ENCODE data around the gene SHC4.

Gene SHC4, protein sequence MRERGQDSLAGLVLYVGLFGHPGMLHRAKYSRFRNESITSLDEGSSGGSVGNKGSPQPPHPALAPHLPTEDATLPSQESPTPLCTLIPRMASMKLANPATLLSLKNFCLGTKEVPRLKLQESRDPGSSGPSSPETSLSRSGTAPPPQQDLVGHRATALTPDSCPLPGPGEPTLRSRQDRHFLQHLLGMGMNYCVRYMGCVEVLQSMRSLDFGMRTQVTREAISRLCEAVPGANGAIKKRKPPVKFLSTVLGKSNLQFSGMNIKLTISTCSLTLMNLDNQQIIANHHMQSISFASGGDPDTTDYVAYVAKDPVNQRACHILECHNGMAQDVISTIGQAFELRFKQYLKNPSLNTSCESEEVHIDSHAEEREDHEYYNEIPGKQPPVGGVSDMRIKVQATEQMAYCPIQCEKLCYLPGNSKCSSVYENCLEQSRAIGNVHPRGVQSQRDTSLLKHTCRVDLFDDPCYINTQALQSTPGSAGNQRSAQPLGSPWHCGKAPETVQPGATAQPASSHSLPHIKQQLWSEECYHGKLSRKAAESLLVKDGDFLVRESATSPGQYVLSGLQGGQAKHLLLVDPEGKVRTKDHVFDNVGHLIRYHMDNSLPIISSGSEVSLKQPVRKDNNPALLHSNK

DNA sequence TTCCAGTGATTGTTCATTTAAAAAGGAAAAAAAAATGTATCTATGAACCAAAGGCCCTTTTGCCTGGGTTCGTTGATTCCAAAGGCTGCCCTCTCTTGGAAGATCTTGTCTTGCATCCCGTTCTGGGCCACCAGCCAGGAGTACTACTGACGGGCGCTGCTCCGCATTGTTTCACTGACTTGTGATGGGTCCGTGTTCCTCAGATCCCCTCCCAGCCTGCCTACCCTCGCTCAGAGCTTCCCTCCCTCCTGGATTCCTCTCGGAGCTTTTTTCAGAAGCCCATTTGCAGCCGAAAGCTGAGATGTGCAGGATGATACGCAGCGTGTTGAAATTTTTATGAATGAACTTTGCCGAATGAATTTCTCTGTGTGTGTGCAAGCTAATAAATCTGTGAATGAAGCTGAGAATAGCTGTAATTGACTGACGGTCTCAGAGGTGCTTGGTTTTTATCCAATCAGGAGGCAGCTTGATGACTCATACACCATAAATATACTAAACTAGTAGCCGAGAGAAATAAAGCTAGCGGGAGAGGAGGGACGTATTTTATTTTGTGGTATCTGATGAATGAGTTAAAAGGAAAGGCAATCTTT, at the start of gene SHC4:
Gene SHC4 (minus strand): TSS at position 396 of the 590 bp plus-strand sequence. CDS start 904 bp downstream, outside the sequence.
- Histone ChIP-seq H3K9me3 (peaks cover 10% of the 10 kb centered on the region; the same call in 1 of the 2 replicates), H3K27ac (no peak within 1 kb of the TSS), H3K9ac (no peak within 1 kb of the TSS)

DNA sequence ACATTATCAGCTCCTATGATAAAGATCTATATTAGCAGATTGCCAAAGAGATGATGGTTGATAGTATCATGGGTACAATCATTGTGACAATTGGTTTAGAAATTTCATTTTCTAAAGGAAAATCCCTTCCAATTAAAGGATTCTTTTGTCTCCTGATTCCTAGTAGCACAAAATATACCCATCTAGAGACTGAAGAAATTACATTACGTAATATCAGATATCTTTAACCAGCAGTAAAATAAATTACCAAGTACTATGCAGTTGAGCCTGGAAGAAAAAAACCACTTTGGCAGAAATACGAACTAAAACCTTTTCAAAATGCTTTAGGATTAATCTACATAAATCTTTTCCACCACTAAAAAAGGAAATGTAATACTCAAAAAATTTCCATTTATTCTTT, 35.6 kb upstream of the SHC4 start:
- Histone ChIP-seq H3K4me1 (no peaks in the 10 kb centered on the region), H4K20me1 (no peaks in the 10 kb centered on the region), H3K27me3 (no peaks in the 10 kb centered on the region), H3K9ac (no peak overlapping the region), H3K36me3 (peaks cover 68% of the 10 kb centered on the region), H3K27ac (no peak overlapping the region), H3K4me3 (no peak overlapping the region), H3K4me2 (no peak overlapping the region), H3K9me3 (no peaks in the 10 kb centered on the region)
- no peak for TF ChIP-seq Cebpa-rat (IDR thresholded peaks at IDR 0.05)

More for the DNA sequence above, at the start of gene SHC4:
- TF ChIP-seq Cebpa-rat (IDR thresholded peaks at IDR 0.05) = no peak
- Histone ChIP-seq H4K20me1 (no peaks in the 10 kb centered on the region), H3K4me3 (no peak within 1 kb of the TSS), H3K36me3 (no peaks in the 10 kb centered on the region), H3K4me2 (peak within 1 kb of the TSS; percentile 63), H3K4me1 (peaks cover 29% of the 10 kb centered on the region), H3K27me3 (no peaks in the 10 kb centered on the region; the same call in 1 of the 2 replicates)

DNA sequence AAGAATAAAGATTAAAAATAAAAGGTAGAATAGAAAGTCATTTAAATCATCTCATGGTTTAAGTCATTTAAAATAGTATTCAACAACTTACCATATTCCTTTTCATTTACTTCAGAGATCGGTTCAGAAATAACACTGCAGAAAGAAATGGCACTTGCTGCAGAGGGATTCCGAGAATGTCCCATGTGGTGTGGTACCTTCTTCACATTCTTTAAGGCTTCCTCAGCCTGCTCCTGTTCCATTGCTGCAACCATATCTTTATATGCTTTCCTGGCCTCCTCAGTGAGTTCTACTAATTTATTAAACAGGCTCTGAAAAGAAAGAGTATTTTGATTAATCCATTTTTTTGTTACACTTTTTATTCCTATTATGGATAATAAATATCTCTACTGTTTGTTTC, 32.6 kb upstream of the SHC4 start:
- Histone ChIP-seq H3K36me3 (peaks cover 88% of the 10 kb centered on the region), H3K27me3 (no peaks in the 10 kb centered on the region)

DNA sequence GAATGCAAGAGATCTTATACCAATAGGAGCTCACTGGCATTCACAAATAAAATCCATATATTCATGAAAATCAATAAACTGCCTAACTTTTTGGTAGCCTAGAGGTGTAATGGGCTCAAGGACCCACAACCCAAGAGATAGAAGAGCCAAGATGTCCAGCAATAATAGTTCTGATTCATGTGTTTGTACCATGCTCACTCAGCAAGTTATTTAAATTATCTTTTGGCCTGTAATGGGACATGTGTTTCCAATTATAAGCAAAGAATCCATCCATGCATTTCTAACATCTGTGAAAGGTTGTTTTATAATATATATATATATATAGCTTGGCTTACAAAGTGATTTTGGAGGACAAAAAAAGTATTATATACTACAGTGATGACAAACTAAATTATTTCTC, 29.7 kb upstream of the SHC4 start:
- H3K36me3 ChIP-seq = peaks cover 76% of the 10 kb centered on the region
- no peaks in the 10 kb centered on the region for H3K4me1 ChIP-seq
- no peaks in the 10 kb centered on the region for H3K27me3 ChIP-seq
- H3K9ac ChIP-seq = no peak overlapping the region
- no peaks in the 10 kb centered on the region for H4K20me1 ChIP-seq
- H3K27ac ChIP-seq = no peak overlapping the region
- no peak for TF ChIP-seq Cebpa-rat (IDR thresholded peaks at IDR 0.05)
- no peak overlapping the region for H3K4me2 ChIP-seq
- H3K9me3 ChIP-seq = no peaks in the 10 kb centered on the region
- H3K4me3 ChIP-seq = no peak overlapping the region

More for the DNA sequence above, 32.6 kb upstream of the SHC4 start:
- no peak overlapping the region for H3K4me3 ChIP-seq
- no peaks in the 10 kb centered on the region for H4K20me1 ChIP-seq
- H3K27ac ChIP-seq = no peak overlapping the region
- no peaks in the 10 kb centered on the region for H3K9me3 ChIP-seq
- H3K9ac ChIP-seq = no peak overlapping the region
- no peaks in the 10 kb centered on the region for H3K4me1 ChIP-seq
- H3K4me2 ChIP-seq = no peak overlapping the region
- TF ChIP-seq Cebpa-rat (IDR thresholded peaks at IDR 0.05) = no peak

DNA sequence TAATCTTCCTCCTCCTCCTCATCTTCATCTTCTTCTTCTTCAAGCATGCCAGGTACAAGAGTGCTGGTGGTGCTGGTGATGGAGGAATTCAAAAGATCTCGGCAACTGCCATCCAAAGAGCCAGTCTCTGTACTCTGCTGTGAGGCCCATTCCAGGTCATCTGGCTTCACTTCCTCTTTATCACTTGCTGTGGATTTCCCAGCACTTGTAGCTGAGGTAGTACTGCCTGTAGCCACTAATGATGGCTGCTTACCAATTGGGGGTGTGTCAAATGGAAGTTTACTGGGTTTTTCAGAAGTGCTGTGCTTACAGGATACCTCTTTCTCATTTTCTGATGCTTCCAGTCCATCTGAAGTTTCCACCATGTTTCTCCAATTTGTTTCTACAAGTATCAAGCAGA, 28.8 kb upstream of the SHC4 start:
- H3K4me3 ChIP-seq = no peak overlapping the region
- H3K9me3 ChIP-seq = no peaks in the 10 kb centered on the region
- no peak overlapping the region for H3K4me2 ChIP-seq
- no peak overlapping the region for H3K27ac ChIP-seq
- no peak overlapping the region for H3K9ac ChIP-seq
- no peak for TF ChIP-seq Cebpa-rat (IDR thresholded peaks at IDR 0.05)
- no peaks in the 10 kb centered on the region for H3K4me1 ChIP-seq
- peaks cover 76% of the 10 kb centered on the region for H3K36me3 ChIP-seq
- H3K27me3 ChIP-seq = no peaks in the 10 kb centered on the region
- no peaks in the 10 kb centered on the region for H4K20me1 ChIP-seq

DNA sequence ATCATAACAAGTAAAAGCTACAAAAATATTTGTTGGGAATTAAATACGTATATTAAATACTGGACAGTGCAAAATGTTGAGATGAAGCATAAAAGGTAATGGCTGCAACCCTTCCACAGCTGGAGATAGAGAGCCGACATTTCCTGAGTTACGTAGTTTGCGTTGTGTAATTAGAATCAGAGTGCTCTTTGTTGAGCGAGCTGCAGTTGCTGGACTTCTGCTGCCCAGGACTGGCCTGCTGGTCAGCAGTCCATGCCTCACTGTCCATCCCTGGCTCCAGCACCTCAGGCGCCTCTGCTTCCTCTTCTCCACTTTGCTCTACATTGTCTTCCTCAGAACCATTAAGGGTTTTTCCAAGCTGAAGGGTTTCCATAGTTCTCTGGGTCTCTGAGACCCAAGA, 28.4 kb upstream of the SHC4 start:
- no peak overlapping the region for H3K4me3 ChIP-seq
- no peaks in the 10 kb centered on the region for H4K20me1 ChIP-seq
- no peaks in the 10 kb centered on the region for H3K9me3 ChIP-seq
- no peaks in the 10 kb centered on the region for H3K27me3 ChIP-seq
- no peak overlapping the region for H3K4me2 ChIP-seq
- no peak overlapping the region for H3K9ac ChIP-seq
- H3K27ac ChIP-seq = no peak overlapping the region
- no peaks in the 10 kb centered on the region for H3K4me1 ChIP-seq
- TF ChIP-seq Cebpa-rat (IDR thresholded peaks at IDR 0.05) = no peak
- H3K36me3 ChIP-seq = peaks cover 71% of the 10 kb centered on the region

DNA sequence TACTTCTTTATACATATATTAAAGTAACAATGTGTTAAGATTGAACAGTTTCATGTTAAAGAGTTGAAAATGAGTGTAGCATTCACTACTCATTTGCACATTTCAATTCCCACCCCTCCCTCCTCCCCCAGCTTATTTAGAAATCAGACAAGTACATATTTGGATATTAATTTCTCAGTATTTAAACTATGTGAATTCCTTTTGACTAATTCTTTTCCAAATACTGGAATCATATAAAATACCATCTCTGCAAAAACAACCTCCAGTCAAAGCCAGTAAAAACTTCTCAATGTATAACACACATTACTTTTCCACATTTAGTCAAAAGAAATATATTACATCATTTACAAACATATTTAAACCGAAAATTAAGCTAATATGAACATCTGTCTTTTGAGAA, 25.5 kb upstream of the SHC4 start:
- no peaks in the 10 kb centered on the region for H3K4me1 ChIP-seq
- no peaks in the 10 kb centered on the region for H3K9me3 ChIP-seq
- no peak overlapping the region for H3K9ac ChIP-seq
- no peak overlapping the region for H3K4me2 ChIP-seq
- no peak overlapping the region for H3K4me3 ChIP-seq
- no peaks in the 10 kb centered on the region for H3K27me3 ChIP-seq
- no peaks in the 10 kb centered on the region for H4K20me1 ChIP-seq
- H3K36me3 ChIP-seq = peaks cover 47% of the 10 kb centered on the region
- TF ChIP-seq Cebpa-rat (IDR thresholded peaks at IDR 0.05) = no peak
- H3K27ac ChIP-seq = no peak overlapping the region

DNA sequence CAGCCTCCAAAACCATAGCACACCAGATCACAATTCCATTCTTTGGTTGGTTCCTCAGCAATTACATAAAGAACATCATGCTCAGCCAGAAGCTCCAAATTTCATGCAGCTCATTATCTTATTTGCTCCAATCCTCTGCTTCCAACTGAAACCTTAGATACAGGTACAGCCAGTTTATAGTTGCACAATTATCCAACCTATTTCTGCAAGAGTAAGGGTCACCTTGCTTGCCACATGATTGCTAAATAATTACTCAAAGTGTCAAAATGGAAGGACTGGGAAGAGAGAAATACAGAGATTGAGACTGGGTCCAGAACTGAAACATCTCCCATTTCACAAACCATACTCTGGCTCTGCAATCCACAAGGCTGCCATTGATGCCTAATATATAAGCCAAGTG, 23.4 kb upstream of the SHC4 start:
- TF ChIP-seq Cebpa-rat (IDR thresholded peaks at IDR 0.05) = no peak
- Histone ChIP-seq H3K36me3 (peaks cover 29% of the 10 kb centered on the region), H3K27ac (no peak overlapping the region), H3K4me3 (no peak overlapping the region), H3K4me2 (no peak overlapping the region), H3K9me3 (no peaks in the 10 kb centered on the region), H3K9ac (no peak overlapping the region), H3K27me3 (no peaks in the 10 kb centered on the region), H3K4me1 (no peaks in the 10 kb centered on the region), H4K20me1 (no peaks in the 10 kb centered on the region)

DNA sequence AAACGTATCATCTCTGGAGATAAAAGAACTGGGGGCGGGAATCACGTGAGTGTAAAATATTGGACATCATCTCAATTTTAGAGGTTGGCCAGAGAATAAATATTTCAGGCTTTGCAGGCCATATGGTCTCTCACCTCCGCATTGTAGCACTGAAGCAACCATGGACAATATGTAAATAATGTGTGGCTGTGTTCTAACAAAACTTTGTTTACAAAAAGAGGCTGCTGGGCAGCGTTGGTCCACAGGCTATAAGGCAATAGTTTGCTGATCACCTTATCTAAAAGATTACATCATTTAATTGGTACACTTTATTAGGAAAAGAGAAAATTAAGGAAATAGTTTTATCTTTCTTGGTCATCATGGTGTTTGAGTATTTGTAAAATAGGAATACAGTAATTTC, 22.5 kb upstream of the SHC4 start:
- H3K36me3 ChIP-seq = peaks cover 20% of the 10 kb centered on the region
- H4K20me1 ChIP-seq = no peaks in the 10 kb centered on the region
- no peak overlapping the region for H3K27ac ChIP-seq
- H3K27me3 ChIP-seq = no peaks in the 10 kb centered on the region
- no peak overlapping the region for H3K4me3 ChIP-seq
- no peaks in the 10 kb centered on the region for H3K4me1 ChIP-seq
- H3K4me2 ChIP-seq = no peak overlapping the region
- no peak for TF ChIP-seq Cebpa-rat (IDR thresholded peaks at IDR 0.05)
- no peaks in the 10 kb centered on the region for H3K9me3 ChIP-seq
- no peak overlapping the region for H3K9ac ChIP-seq

DNA sequence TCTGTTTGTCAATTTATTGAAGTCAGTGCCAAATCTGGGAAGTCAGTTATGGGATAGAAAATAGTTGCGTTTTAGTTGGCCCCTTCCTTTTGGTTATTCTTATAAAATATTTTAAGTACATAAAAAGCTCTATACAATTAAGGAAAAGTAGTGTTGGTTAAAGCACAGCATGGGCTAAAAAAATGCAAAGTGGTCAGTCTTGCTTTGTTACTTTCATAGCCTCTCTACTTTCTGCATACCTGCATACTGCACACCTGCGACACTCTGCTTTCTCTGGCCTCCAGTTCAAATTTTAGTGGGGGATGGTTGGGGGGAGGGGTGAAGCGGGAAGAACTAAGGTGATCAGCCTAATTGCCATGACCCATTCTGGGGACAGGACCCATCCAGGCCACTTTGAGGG, 21.8 kb upstream of the SHC4 start:
- Histone ChIP-seq H3K27ac (no peak overlapping the region), H3K4me3 (no peak overlapping the region), H4K20me1 (no peaks in the 10 kb centered on the region)

More for the DNA sequence above, 21.8 kb upstream of the SHC4 start:
- TF ChIP-seq Cebpa-rat (IDR thresholded peaks at IDR 0.05) = no peak
- Histone ChIP-seq H3K4me2 (no peak overlapping the region), H3K4me1 (no peaks in the 10 kb centered on the region), H3K36me3 (peaks cover 15% of the 10 kb centered on the region), H3K9ac (no peak overlapping the region), H3K9me3 (no peaks in the 10 kb centered on the region), H3K27me3 (no peaks in the 10 kb centered on the region)
